Liver (tissue), 3 donors: ENCODE results near the gene KCNQ5.

ENCODE experiments used
- CTCF ChIP-seq: fragments of 150-350 bp; IDR thresholded peaks from 2 replicates; pipeline ENCODE4 v1.5.1; 2017; ENCODE audit warnings: improper control_type of control experiment, low read depth, low read length; ENCODE audit not compliant: missing input control
- RAD21 ChIP-seq, 2 donors: IDR thresholded peaks; 2 replicates each; pipeline ENCODE4 v1.6.1; 2016; ENCODE audit warnings: antibody characterized with exemption in 2 of 2, mild to moderate bottlenecking in 2 of 2
- RXRA ChIP-seq, 2 donors: IDR thresholded peaks; 2 replicates each; pipeline ENCODE4 v1.6.1; 2017 to 2018; ENCODE audit warnings: antibody characterized with exemption in 2 of 2, mild to moderate bottlenecking in 1 of 2
- SP1 ChIP-seq: IDR thresholded peaks from 2 replicates; pipeline ENCODE4 v1.6.1; 2018; ENCODE audit warnings: antibody characterized with exemption, mild to moderate bottlenecking
- TAF1 ChIP-seq: conservative IDR thresholded peaks from 2 replicates; pipeline ENCODE4 v1.6.1; 2016; ENCODE audit warnings: antibody characterized with exemption, mild to moderate bottlenecking
- YY1 ChIP-seq: IDR thresholded peaks from 2 replicates; pipeline ENCODE4 v1.6.1; 2016; ENCODE audit warnings: antibody characterized with exemption, mild to moderate bottlenecking
- TF ChIP-seq, protein P1 (sequence below): IDR thresholded peaks from 2 replicates; pipeline ENCODE4 v1.6.1; 2016; ENCODE audit warnings: antibody characterized with exemption, mild to moderate bottlenecking
- TF ChIP-seq, protein P2 (sequence below): IDR thresholded peaks from 2 replicates; pipeline ENCODE4 v1.6.1; 2016; ENCODE audit warnings: antibody characterized with exemption
- TF ChIP-seq, protein P3 (sequence below): IDR thresholded peaks from 2 replicates; pipeline ENCODE4 v1.6.1; 2016; ENCODE audit warnings: antibody characterized with exemption
- donor health status: healthy.
- donor health status: healthy.

- TF ChIP-seq CTCF (no peak), SP1 (no peak), YY1 (no peak), RXRA (IDR thresholded peaks at IDR 0.05) (no peak), RAD21 (IDR thresholded peaks at IDR 0.05) (no peak), TAF1 (no peak)
- TF ChIP-seq, protein P1, sequence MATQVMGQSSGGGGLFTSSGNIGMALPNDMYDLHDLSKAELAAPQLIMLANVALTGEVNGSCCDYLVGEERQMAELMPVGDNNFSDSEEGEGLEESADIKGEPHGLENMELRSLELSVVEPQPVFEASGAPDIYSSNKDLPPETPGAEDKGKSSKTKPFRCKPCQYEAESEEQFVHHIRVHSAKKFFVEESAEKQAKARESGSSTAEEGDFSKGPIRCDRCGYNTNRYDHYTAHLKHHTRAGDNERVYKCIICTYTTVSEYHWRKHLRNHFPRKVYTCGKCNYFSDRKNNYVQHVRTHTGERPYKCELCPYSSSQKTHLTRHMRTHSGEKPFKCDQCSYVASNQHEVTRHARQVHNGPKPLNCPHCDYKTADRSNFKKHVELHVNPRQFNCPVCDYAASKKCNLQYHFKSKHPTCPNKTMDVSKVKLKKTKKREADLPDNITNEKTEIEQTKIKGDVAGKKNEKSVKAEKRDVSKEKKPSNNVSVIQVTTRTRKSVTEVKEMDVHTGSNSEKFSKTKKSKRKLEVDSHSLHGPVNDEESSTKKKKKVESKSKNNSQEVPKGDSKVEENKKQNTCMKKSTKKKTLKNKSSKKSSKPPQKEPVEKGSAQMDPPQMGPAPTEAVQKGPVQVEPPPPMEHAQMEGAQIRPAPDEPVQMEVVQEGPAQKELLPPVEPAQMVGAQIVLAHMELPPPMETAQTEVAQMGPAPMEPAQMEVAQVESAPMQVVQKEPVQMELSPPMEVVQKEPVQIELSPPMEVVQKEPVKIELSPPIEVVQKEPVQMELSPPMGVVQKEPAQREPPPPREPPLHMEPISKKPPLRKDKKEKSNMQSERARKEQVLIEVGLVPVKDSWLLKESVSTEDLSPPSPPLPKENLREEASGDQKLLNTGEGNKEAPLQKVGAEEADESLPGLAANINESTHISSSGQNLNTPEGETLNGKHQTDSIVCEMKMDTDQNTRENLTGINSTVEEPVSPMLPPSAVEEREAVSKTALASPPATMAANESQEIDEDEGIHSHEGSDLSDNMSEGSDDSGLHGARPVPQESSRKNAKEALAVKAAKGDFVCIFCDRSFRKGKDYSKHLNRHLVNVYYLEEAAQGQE, result no peak
- TF ChIP-seq, protein P2, sequence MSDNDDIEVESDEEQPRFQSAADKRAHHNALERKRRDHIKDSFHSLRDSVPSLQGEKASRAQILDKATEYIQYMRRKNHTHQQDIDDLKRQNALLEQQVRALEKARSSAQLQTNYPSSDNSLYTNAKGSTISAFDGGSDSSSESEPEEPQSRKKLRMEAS, result no peak
- TF ChIP-seq, protein P3, sequence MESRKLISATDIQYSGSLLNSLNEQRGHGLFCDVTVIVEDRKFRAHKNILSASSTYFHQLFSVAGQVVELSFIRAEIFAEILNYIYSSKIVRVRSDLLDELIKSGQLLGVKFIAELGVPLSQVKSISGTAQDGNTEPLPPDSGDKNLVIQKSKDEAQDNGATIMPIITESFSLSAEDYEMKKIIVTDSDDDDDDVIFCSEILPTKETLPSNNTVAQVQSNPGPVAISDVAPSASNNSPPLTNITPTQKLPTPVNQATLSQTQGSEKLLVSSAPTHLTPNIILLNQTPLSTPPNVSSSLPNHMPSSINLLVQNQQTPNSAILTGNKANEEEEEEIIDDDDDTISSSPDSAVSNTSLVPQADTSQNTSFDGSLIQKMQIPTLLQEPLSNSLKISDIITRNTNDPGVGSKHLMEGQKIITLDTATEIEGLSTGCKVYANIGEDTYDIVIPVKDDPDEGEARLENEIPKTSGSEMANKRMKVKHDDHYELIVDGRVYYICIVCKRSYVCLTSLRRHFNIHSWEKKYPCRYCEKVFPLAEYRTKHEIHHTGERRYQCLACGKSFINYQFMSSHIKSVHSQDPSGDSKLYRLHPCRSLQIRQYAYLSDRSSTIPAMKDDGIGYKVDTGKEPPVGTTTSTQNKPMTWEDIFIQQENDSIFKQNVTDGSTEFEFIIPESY, result no peak
Measured at GRCh38 chr6:73081955-73082354, 460.1 kb downstream of the KCNQ5 start.
